HepG2 (cell line): ENCODE data around the gene TK1. TPM values are rescaled to one million over a fixed set of nuclear protein-coding genes. Genes with fewer than 3 reads are reported as not detected.

Source experiments
- ATF4 ChIP-seq, 2 experiments: fragments of 450-650 bp in 1 of 2; sonication (generic) in 1 of 2; formaldehyde crosslinking; IDR thresholded peaks; 2 replicates each; pipeline versions ENCODE4 v1.5.0 to v1.8.0; 2020 to 2022; ENCODE audit warnings: mild to moderate bottlenecking in 1 of 2, missing genetic modification reagents in 1 of 2
- BRD4 ChIP-seq: sonication (generic); formaldehyde crosslinking; IDR thresholded peaks from 2 replicates; pipeline ENCODE4 v1.4.0; 2020; ENCODE audit warnings: missing genetic modification reagents
- CENPX ChIP-seq: sonication (generic); formaldehyde crosslinking; IDR thresholded peaks from 2 replicates; pipeline ENCODE4 v1.9.0; 2021; ENCODE audit warnings: mild to moderate bottlenecking, missing genetic modification reagents, moderate library complexity
- GTF2F1 ChIP-seq: fragments of 150-350 bp; IDR thresholded peaks from 2 replicates; pipeline ENCODE4 v1.6.1; 2014; ENCODE audit warnings: low read length
- MLLT10 ChIP-seq: sonication (generic); formaldehyde crosslinking; IDR thresholded peaks from 2 replicates; pipeline ENCODE4 v1.4.0; 2020; ENCODE audit warnings: missing genetic modification reagents
- MTA3 ChIP-seq: sonication (generic); formaldehyde crosslinking; IDR thresholded peaks from 2 replicates; pipeline ENCODE4 v1.4.0; 2020; ENCODE audit warnings: missing genetic modification reagents
- MXI1 ChIP-seq: IDR thresholded peaks from 3 replicates; pipeline ENCODE4 v1.6.1; 2012; ENCODE audit warnings: low read depth, low read length, inconsistent platforms, borderline replicate concordance
- RAD21 ChIP-seq: fragments of 450-650 bp; formaldehyde crosslinking; IDR thresholded peaks from 2 replicates; pipeline ENCODE4 v1.5.0; 2020; ENCODE audit warnings: mild to moderate bottlenecking
- SAFB2 ChIP-seq: sonication (generic); formaldehyde crosslinking; IDR thresholded peaks from 2 replicates; pipeline ENCODE4 v1.5.1; 2020; ENCODE audit warnings: missing genetic modification reagents, low read depth, mild to moderate bottlenecking, borderline replicate concordance
- USF2 ChIP-seq, 2 experiments: sonication (generic) in 1 of 2; formaldehyde crosslinking in 1 of 2; IDR thresholded peaks; 2 replicates each; pipeline versions ENCODE4 v1.5.1 to v1.6.1; 2011 to 2020; ENCODE audit warnings: borderline replicate concordance in 1 of 2, low read depth in 1 of 2, low read length in 1 of 2, mild to moderate bottlenecking in 1 of 2, missing genetic modification reagents in 1 of 2, moderate library complexity in 1 of 2
- ZFAT ChIP-seq: sonication (generic); formaldehyde crosslinking; conservative IDR thresholded peaks from 2 replicates; pipeline ENCODE4 v1.8.1; 2023; ENCODE audit warnings: missing genetic modification reagents, inconsistent platforms
- ZNF441 ChIP-seq: sonication (generic); formaldehyde crosslinking; IDR thresholded peaks from 2 replicates; pipeline ENCODE4 v1.7.0; 2021; ENCODE audit warnings: missing genetic modification reagents, borderline replicate concordance
- ZNF607 ChIP-seq: sonication (generic); formaldehyde crosslinking; IDR thresholded peaks from 2 replicates; pipeline ENCODE4 v1.5.1; 2020; ENCODE audit warnings: missing genetic modification reagents, mild to moderate bottlenecking, borderline replicate concordance
- ZNF768 ChIP-seq: sonication (generic); formaldehyde crosslinking; IDR thresholded peaks from 2 replicates; pipeline ENCODE4 v1.4.0; 2020; ENCODE audit warnings: missing genetic modification reagents
- ZNF782 ChIP-seq: sonication (generic); formaldehyde crosslinking; IDR thresholded peaks from 2 replicates; pipeline ENCODE4 v1.4.0; 2020; ENCODE audit warnings: missing genetic modification reagents, mild to moderate bottlenecking, borderline replicate concordance
- polyA plus RNA-seq, 8 experiments: library from polyadenylated mRNA; depleted of rRNA in 3 of 8; stranded (reverse) in 7 of 8; unstranded in 1 of 8; fragments of >200 nt; fragmentation: Illumina TruSeq in 4 of 8; extraction: Trizol in 4 of 8; gene quantifications; 2 replicates each; pipeline versions ENCODE4 v1.2.1 to v1.2.3, GENCODE V29; 2011 to 2016; ENCODE audit warnings: low read depth in 4 of 8, missing spikeins in 1 of 8, mixed read lengths in 1 of 8; ENCODE audit not compliant: insufficient read depth in 1 of 8
- total RNA-seq, 5 experiments: library from RNA; depleted of rRNA; stranded (reverse); fragments of >200 nt; fragmentation: Illumina TruSeq; extraction: Trizol; gene quantifications; 2 replicates each; pipeline ENCODE4 v1.2.3, GENCODE V29; 2016; ENCODE audit warnings: low read depth in 1 of 5
- TF ChIP-seq, protein P1 (sequence below): sonication (generic); formaldehyde crosslinking; IDR thresholded peaks from 2 replicates; pipeline ENCODE4 v1.5.1; 2020; ENCODE audit warnings: missing genetic modification reagents, mild to moderate bottlenecking, borderline replicate concordance
- TF ChIP-seq, protein P2 (sequence below): sonication (generic); formaldehyde crosslinking; conservative IDR thresholded peaks from 2 replicates; pipeline ENCODE4 v1.4.0; 2020; ENCODE audit warnings: missing genetic modification reagents
- TF ChIP-seq, protein P3 (sequence below): fragments of 450-650 bp; IDR thresholded peaks from 2 replicates; pipeline ENCODE4 v1.6.1; 2016
- TF ChIP-seq, protein P4 (sequence below): sonication (generic); formaldehyde crosslinking; IDR thresholded peaks from 2 replicates; pipeline ENCODE4 v1.4.0; 2020; ENCODE audit warnings: missing genetic modification reagents, borderline replicate concordance

The TK1 gene
- total and polyA plus RNA-seq, 2 of the 13 experiments (the other 11 are each of a cell fraction or from before 2014, with no cell fraction given), result 45.0 to 96.0 TPM

- TF ChIP-seq, protein P1, sequence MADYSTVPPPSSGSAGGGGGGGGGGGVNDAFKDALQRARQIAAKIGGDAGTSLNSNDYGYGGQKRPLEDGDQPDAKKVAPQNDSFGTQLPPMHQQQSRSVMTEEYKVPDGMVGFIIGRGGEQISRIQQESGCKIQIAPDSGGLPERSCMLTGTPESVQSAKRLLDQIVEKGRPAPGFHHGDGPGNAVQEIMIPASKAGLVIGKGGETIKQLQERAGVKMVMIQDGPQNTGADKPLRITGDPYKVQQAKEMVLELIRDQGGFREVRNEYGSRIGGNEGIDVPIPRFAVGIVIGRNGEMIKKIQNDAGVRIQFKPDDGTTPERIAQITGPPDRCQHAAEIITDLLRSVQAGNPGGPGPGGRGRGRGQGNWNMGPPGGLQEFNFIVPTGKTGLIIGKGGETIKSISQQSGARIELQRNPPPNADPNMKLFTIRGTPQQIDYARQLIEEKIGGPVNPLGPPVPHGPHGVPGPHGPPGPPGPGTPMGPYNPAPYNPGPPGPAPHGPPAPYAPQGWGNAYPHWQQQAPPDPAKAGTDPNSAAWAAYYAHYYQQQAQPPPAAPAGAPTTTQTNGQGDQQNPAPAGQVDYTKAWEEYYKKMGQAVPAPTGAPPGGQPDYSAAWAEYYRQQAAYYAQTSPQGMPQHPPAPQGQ (CRISPR knock-in tag), result no peak
- TF ChIP-seq ATF4 (CRISPR knock-in tag; IDR thresholded peaks at IDR 0.05) (0 out of 4 replicates have a peak, but pooled peaks of 1 of the 2 experiments have one; percentile 14), MXI1 (peak; percentile 81; the same call in 2 of the 3 replicates), GTF2F1 (no peak), SAFB2 (CRISPR knock-in tag) (no peak), ZNF607 (CRISPR knock-in tag) (no peak), CENPX (CRISPR knock-in tag) (no peak), ZNF768 (peak; percentile 40; the same call in 1 of the 2 replicates), MLLT10 (CRISPR knock-in tag) (no peak), USF2 (IDR thresholded peaks at IDR 0.05; ENCODE audit: low read depth, low read length) (peak; percentile 83), USF2 (CRISPR knock-in tag; IDR thresholded peaks at IDR 0.05; ENCODE audit: borderline replicate concordance) (peak; percentile 66; the same call in 1 of the 2 replicates), ZNF441 (CRISPR knock-in tag) (peak; percentile 10; the same call in 1 of the 2 replicates), MTA3 (no peak), ZNF782 (peak; percentile 49; the same call in 1 of the 2 replicates), BRD4 (CRISPR knock-in tag) (no peak), RAD21 (peak; percentile 60), ZFAT (CRISPR knock-in tag) (no peak)
- TF ChIP-seq, protein P2, sequence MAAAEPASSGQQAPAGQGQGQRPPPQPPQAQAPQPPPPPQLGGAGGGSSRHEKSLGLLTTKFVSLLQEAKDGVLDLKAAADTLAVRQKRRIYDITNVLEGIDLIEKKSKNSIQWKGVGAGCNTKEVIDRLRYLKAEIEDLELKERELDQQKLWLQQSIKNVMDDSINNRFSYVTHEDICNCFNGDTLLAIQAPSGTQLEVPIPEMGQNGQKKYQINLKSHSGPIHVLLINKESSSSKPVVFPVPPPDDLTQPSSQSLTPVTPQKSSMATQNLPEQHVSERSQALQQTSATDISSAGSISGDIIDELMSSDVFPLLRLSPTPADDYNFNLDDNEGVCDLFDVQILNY (CRISPR knock-in tag), result 0 out of 2 replicates have a peak, but pooled peaks have one; percentile 42
- TF ChIP-seq, protein P3, sequence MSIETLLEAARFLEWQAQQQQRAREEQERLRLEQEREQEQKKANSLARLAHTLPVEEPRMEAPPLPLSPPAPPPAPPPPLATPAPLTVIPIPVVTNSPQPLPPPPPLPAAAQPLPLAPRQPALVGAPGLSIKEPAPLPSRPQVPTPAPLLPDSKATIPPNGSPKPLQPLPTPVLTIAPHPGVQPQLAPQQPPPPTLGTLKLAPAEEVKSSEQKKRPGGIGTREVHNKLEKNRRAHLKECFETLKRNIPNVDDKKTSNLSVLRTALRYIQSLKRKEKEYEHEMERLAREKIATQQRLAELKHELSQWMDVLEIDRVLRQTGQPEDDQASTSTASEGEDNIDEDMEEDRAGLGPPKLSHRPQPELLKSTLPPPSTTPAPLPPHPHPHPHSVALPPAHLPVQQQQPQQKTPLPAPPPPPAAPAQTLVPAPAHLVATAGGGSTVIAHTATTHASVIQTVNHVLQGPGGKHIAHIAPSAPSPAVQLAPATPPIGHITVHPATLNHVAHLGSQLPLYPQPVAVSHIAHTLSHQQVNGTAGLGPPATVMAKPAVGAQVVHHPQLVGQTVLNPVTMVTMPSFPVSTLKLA, result 0 out of 2 replicates have a peak, but pooled peaks have one; percentile 30
- TF ChIP-seq, protein P4, sequence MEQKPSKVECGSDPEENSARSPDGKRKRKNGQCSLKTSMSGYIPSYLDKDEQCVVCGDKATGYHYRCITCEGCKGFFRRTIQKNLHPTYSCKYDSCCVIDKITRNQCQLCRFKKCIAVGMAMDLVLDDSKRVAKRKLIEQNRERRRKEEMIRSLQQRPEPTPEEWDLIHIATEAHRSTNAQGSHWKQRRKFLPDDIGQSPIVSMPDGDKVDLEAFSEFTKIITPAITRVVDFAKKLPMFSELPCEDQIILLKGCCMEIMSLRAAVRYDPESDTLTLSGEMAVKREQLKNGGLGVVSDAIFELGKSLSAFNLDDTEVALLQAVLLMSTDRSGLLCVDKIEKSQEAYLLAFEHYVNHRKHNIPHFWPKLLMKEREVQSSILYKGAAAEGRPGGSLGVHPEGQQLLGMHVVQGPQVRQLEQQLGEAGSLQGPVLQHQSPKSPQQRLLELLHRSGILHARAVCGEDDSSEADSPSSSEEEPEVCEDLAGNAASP (CRISPR knock-in tag), result no peak; the same call in 1 of the 2 replicates
Measured at GRCh38 chr17:78128551-78129350, 58.1 kb downstream of the TK1 start, which contains the start of gene TMC6 (continued).
